ENCODE results near the gene CACNA1B.
"Not testable (repeated sequence)": the region's sequence is repeated elsewhere in the genome, so short reads cannot be mapped to it uniquely, and the experiment has no call there.

DNA sequence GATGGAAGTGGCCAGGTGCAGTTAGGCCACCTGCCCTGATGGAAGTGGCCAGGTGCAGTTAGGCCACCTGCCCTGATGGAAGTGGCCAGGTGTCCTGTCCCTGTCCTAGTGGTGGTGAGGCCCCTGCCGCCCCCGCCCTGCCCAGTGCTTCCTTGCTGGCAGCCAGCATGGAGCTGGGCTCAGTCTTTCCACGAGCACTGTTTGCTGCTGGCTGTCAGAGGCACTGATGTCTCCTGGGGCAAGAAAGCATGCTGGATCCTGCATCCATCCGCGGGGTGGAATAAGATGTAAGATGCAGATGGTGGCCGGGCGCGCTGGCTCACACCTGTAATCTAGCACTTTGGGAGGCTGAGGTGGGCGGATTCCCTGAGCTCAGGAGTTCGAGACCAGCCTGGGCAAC lies 141.9 kb downstream of the CACNA1B start:
- TF ChIP-seq, protein P1, sequence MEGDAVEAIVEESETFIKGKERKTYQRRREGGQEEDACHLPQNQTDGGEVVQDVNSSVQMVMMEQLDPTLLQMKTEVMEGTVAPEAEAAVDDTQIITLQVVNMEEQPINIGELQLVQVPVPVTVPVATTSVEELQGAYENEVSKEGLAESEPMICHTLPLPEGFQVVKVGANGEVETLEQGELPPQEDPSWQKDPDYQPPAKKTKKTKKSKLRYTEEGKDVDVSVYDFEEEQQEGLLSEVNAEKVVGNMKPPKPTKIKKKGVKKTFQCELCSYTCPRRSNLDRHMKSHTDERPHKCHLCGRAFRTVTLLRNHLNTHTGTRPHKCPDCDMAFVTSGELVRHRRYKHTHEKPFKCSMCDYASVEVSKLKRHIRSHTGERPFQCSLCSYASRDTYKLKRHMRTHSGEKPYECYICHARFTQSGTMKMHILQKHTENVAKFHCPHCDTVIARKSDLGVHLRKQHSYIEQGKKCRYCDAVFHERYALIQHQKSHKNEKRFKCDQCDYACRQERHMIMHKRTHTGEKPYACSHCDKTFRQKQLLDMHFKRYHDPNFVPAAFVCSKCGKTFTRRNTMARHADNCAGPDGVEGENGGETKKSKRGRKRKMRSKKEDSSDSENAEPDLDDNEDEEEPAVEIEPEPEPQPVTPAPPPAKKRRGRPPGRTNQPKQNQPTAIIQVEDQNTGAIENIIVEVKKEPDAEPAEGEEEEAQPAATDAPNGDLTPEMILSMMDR (IDR thresholded peaks at IDR 0.05; ENCODE audit: insufficient read depth, low read length): not testable (repeated sequence)
- TF ChIP-seq POLR2AphosphoS5, GABPA (IDR thresholded peaks at IDR 0.05; ENCODE audit: low read depth): not testable (repeated sequence)
- TF ChIP-seq, protein P2, sequence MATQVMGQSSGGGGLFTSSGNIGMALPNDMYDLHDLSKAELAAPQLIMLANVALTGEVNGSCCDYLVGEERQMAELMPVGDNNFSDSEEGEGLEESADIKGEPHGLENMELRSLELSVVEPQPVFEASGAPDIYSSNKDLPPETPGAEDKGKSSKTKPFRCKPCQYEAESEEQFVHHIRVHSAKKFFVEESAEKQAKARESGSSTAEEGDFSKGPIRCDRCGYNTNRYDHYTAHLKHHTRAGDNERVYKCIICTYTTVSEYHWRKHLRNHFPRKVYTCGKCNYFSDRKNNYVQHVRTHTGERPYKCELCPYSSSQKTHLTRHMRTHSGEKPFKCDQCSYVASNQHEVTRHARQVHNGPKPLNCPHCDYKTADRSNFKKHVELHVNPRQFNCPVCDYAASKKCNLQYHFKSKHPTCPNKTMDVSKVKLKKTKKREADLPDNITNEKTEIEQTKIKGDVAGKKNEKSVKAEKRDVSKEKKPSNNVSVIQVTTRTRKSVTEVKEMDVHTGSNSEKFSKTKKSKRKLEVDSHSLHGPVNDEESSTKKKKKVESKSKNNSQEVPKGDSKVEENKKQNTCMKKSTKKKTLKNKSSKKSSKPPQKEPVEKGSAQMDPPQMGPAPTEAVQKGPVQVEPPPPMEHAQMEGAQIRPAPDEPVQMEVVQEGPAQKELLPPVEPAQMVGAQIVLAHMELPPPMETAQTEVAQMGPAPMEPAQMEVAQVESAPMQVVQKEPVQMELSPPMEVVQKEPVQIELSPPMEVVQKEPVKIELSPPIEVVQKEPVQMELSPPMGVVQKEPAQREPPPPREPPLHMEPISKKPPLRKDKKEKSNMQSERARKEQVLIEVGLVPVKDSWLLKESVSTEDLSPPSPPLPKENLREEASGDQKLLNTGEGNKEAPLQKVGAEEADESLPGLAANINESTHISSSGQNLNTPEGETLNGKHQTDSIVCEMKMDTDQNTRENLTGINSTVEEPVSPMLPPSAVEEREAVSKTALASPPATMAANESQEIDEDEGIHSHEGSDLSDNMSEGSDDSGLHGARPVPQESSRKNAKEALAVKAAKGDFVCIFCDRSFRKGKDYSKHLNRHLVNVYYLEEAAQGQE (IDR thresholded peaks at IDR 0.05; ENCODE audit: insufficient replicate concordance, low read depth): not testable (repeated sequence)
